Measurements from ENCODE around the gene TAS1R1.

The TAS1R1 gene

GRCh38 chr1:6515771-6516170, 39.3 kb upstream of the TAS1R1 start:
- Histone ChIP-seq H3K9me3 (ENCODE audit: insufficient read depth, low read length) (no peaks in the 10 kb centered on the region), H3K79me2 (ENCODE audit: insufficient read depth, low read length) (no peaks in the 10 kb centered on the region), H3K9me2 (replicated peaks; ENCODE audit: insufficient read depth, low read length) (no peaks in the 10 kb centered on the region), H2AFZ (ENCODE audit: low read depth, low read length, severe bottlenecking) (no peak overlapping the region), H4K20me1 (ENCODE audit: low read depth, low read length) (no peaks in the 10 kb centered on the region), H3K4me3 (ENCODE audit: insufficient read depth, low read length, poor library complexity, severe bottlenecking) (no peak overlapping the region), H3K36me3 (ENCODE audit: low read length) (no peaks in the 10 kb centered on the region), H3K9ac (ENCODE audit: low read length) (no peak overlapping the region), H3K27ac (ENCODE audit: low read depth, low read length) (no peak overlapping the region), H3K4me2 (ENCODE audit: low read depth, low read length, poor library complexity, severe bottlenecking) (no peak overlapping the region), H3F3A (ENCODE audit: insufficient read depth) (no peaks in the 10 kb centered on the region), H3K27me3 (ENCODE audit: low read length) (no peaks in the 10 kb centered on the region)
- no peak for TF ChIP-seq EZH2phosphoT487 (conservative IDR thresholded peaks at IDR 0.05; ENCODE audit: low read length)
- no peak for TF ChIP-seq CTCF (IDR thresholded peaks at IDR 0.05; ENCODE audit: insufficient read depth, low read length, poor library complexity, severe bottlenecking)

GRCh38 chr1:6517435-6517851, 37.7 kb upstream of the TAS1R1 start:
- H3K4me2 ChIP-seq (ENCODE audit: low read depth, low read length, poor library complexity, severe bottlenecking), result no peak overlapping the region

GRCh38 chr1:6519491-6519934, 35.6 kb upstream of the TAS1R1 start:
- Histone ChIP-seq H3K27ac (ENCODE audit: low read depth, low read length) (no peak overlapping the region), H3K4me3 (ENCODE audit: insufficient read depth, low read length, poor library complexity, severe bottlenecking) (no peak overlapping the region), H3K79me2 (ENCODE audit: insufficient read depth, low read length) (no peaks in the 10 kb centered on the region), H3K9me3 (ENCODE audit: insufficient read depth, low read length) (no peaks in the 10 kb centered on the region), H3K9me2 (replicated peaks; ENCODE audit: insufficient read depth, low read length) (no peaks in the 10 kb centered on the region), H3K4me2 (ENCODE audit: low read depth, low read length, poor library complexity, severe bottlenecking) (no peak overlapping the region), H4K20me1 (ENCODE audit: low read depth, low read length) (no peaks in the 10 kb centered on the region), H3K36me3 (ENCODE audit: low read length) (no peaks in the 10 kb centered on the region), H3F3A (ENCODE audit: insufficient read depth) (no peaks in the 10 kb centered on the region), H2AFZ (ENCODE audit: low read depth, low read length, severe bottlenecking) (no peak overlapping the region), H3K9ac (ENCODE audit: low read length) (no peak overlapping the region), H3K27me3 (ENCODE audit: low read length) (no peaks in the 10 kb centered on the region)
- TF ChIP-seq CTCF (IDR thresholded peaks at IDR 0.05; ENCODE audit: insufficient read depth, low read length, poor library complexity, severe bottlenecking) (no peak), EZH2phosphoT487 (conservative IDR thresholded peaks at IDR 0.05; ENCODE audit: low read length) (no peak)

More at GRCh38 chr1:6517435-6517851, 37.7 kb upstream of the TAS1R1 start:
- H3K9ac ChIP-seq (ENCODE audit: low read length), result no peak overlapping the region
- H3K36me3 ChIP-seq (ENCODE audit: low read length), result no peaks in the 10 kb centered on the region
- no peak overlapping the region for H3K27ac ChIP-seq (ENCODE audit: low read depth, low read length)
- no peak overlapping the region for H3K4me3 ChIP-seq (ENCODE audit: insufficient read depth, low read length, poor library complexity, severe bottlenecking)
- no peak overlapping the region for H2AFZ ChIP-seq (ENCODE audit: low read depth, low read length, severe bottlenecking)
- H3K79me2 ChIP-seq (ENCODE audit: insufficient read depth, low read length), result no peaks in the 10 kb centered on the region
- no peaks in the 10 kb centered on the region for H3K9me3 ChIP-seq (ENCODE audit: insufficient read depth, low read length)
- no peaks in the 10 kb centered on the region for H3F3A ChIP-seq (ENCODE audit: insufficient read depth)
- TF ChIP-seq EZH2phosphoT487 (conservative IDR thresholded peaks at IDR 0.05; ENCODE audit: low read length) (no peak), CTCF (IDR thresholded peaks at IDR 0.05; ENCODE audit: insufficient read depth, low read length, poor library complexity, severe bottlenecking) (no peak)
- no peaks in the 10 kb centered on the region for H4K20me1 ChIP-seq (ENCODE audit: low read depth, low read length)
- no peaks in the 10 kb centered on the region for H3K27me3 ChIP-seq (ENCODE audit: low read length)
- no peaks in the 10 kb centered on the region for H3K9me2 ChIP-seq (replicated peaks; ENCODE audit: insufficient read depth, low read length)
